Measurements from ENCODE around the gene RPL29. TPM values are rescaled to one million over a fixed set of nuclear protein-coding genes. Genes with fewer than 3 reads are reported as not detected.

The RPL29 gene
- total RNA-seq, 1 donor from 2014 or later = 588 TPM

DNA sequence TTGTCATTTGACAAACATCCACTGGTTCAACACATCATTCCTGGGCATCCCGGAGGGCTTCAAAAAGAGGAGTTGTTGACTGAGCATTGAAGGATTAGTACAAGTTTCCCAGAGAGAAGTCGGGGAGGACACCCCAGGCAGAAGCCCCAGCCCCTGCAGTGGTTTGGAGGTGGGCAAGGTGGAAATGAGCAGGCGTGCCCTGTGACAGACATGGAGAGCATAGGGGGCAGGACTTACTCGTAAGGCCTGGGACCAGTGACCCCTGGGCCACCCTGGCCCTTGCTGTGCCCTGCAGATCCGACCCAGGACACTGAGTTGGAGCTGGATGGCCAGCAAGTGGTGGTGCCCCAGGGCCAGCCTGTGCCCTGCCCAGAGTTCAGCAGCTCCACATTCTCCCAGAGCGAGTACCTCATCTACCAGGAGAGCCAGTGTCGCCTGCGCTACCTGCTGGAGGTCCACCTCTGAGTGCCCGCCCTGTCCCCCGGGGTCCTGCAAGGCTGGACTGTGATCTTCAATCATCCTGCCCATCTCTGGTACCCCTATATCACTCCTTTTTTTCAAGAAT is 47.6 kb downstream of the RPL29 start:
- no peak overlapping the region for H3K4me3 Mint-ChIP-seq (ENCODE audit: unreplicated experiment)
- no peak overlapping the region for H3K27ac Mint-ChIP-seq (ENCODE audit: unreplicated experiment)
- DNase-seq = peak; percentile 3
- H3K27me3 Mint-ChIP-seq (ENCODE audit: unreplicated experiment) = peaks cover 19% of the 10 kb centered on the region
- H3K36me3 Mint-ChIP-seq (ENCODE audit: unreplicated experiment) = peaks cover 3% of the 10 kb centered on the region
- no peak for TF ChIP-seq CTCF (IDR thresholded peaks at IDR 0.05; ENCODE audit: partially characterized antibody, unreplicated experiment)
- peaks cover 22% of the 10 kb centered on the region for H3K9me3 Mint-ChIP-seq (ENCODE audit: unreplicated experiment)
- H3K4me1 Mint-ChIP-seq (ENCODE audit: low read depth, unreplicated experiment) = peaks cover 4% of the 10 kb centered on the region

DNA sequence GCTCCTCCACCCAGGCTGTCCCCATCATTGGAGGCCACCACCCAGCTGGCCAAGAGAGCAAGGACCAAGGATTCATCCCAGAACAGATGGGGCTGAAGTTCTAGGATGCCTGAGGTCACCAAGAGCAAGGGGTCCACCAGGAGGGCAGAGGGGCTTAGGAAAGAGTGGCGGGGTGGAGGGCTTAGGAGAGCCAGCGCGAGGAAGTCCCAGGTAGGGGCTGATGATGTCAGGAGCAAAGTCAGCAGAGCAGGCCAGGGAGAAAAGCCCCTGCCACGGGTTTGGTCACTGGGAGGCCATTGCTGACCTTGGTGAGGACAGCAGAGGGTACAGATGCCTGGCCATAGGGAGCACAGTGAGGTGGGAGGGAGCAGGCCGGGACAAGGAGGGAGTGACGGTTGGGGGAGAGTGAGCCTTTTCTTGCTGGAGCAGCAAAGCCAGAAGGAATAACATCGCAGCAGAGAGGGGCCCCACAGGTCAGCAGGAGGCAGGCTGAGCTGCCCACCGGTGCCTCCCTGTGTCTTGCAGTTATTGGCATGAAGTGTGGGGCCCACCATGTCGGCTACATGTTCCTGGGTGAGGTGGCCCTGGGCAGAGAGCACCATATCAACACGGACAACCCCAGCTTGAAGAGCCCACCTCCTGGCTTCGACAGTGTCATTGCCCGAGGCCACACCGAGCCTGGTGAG is 48.3 kb downstream of the RPL29 start:
- peaks cover 18% of the 10 kb centered on the region for H3K27me3 Mint-ChIP-seq (ENCODE audit: unreplicated experiment)

GRCh38 chr3:51946796-51947195 is 48.9 kb downstream of the RPL29 start:
- Mint-ChIP-seq H3K4me3 (ENCODE audit: unreplicated experiment) (no peak overlapping the region), H3K9me3 (ENCODE audit: unreplicated experiment) (peaks cover 16% of the 10 kb centered on the region), H3K27ac (ENCODE audit: unreplicated experiment) (no peak overlapping the region), H3K27me3 (ENCODE audit: unreplicated experiment) (peaks cover 15% of the 10 kb centered on the region), H3K4me1 (ENCODE audit: low read depth, unreplicated experiment) (no peaks in the 10 kb centered on the region), H3K36me3 (ENCODE audit: unreplicated experiment) (no peaks in the 10 kb centered on the region)
- peak; percentile 11 for DNase-seq
- TF ChIP-seq CTCF (IDR thresholded peaks at IDR 0.05; ENCODE audit: partially characterized antibody, unreplicated experiment) = no peak

More for the DNA sequence above, 48.3 kb downstream of the RPL29 start:
- TF ChIP-seq CTCF (IDR thresholded peaks at IDR 0.05; ENCODE audit: partially characterized antibody, unreplicated experiment) = no peak
- DNase-seq = peak; percentile 8
- Mint-ChIP-seq H3K4me3 (ENCODE audit: unreplicated experiment) (peak overlapping the region; percentile 34), H3K27ac (ENCODE audit: unreplicated experiment) (no peak overlapping the region), H3K9me3 (ENCODE audit: unreplicated experiment) (peaks cover 19% of the 10 kb centered on the region), H3K4me1 (ENCODE audit: low read depth, unreplicated experiment) (peaks cover 1% of the 10 kb centered on the region), H3K36me3 (ENCODE audit: unreplicated experiment) (no peaks in the 10 kb centered on the region)

DNA sequence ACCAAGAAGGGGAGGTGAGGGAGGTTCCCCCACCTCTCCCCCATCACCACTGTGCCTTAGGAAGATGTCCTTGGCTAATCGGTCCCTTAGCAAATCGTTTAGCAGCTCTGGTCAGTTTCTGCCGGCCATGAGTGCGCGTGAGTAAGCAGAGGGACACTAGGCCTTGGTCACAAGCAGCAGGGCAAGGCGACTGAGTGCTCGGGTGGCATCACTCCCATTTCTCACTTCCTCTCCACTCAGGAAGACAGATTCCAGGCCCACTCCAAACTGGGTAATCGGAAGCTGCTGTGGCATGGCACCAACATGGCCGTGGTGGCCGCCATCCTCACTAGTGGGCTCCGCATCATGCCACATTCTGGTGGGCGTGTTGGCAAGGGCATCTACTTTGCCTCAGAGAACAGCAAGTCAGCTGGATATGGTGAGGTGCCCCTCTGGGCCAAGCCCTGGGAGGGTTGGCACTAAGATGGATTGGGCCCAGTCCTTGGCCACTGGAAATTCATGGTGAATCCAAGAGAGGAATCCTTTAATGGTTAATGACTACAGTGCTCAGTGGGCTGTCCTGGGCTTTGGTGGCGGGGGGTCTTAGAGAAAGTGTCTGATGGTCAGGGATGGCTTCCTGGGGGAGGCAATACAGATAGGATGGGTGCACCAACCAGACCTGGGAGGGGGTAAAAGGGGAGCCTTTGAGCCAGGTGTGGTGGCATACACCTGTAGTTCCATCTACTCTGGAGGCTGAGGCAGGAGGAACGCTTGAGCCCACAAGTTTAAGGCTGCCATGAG is 49.6 kb downstream of the RPL29 start:
- peak; percentile 7 for DNase-seq
- Mint-ChIP-seq H3K4me1 (ENCODE audit: low read depth, unreplicated experiment) (peaks cover 1% of the 10 kb centered on the region), H3K4me3 (ENCODE audit: unreplicated experiment) (no peak overlapping the region), H3K36me3 (ENCODE audit: unreplicated experiment) (no peaks in the 10 kb centered on the region), H3K27ac (ENCODE audit: unreplicated experiment) (no peak overlapping the region), H3K27me3 (ENCODE audit: unreplicated experiment) (peaks cover 15% of the 10 kb centered on the region), H3K9me3 (ENCODE audit: unreplicated experiment) (peaks cover 15% of the 10 kb centered on the region)
- TF ChIP-seq CTCF (IDR thresholded peaks at IDR 0.05; ENCODE audit: partially characterized antibody, unreplicated experiment) = no peak

All from glutamatergic neuron (in vitro differentiated cells).